ENCODE data around the gene ACTA1. TPM values are rescaled to one million over a fixed set of nuclear protein-coding genes. Genes with fewer than 3 reads are reported as not detected.

ACTA1 gene
- total RNA-seq, 1 experiment from 2014 or later, result not detected

- Histone ChIP-seq H3K27me3 (ENCODE audit: insufficient read depth, low read length) (no peaks in the 10 kb centered on the region), H3K4me3 (replicated peaks in 1 of 2; ENCODE audit: low read depth in 1 of 2, low read length in 2 of 2) (no peak overlapping the region), H3K9me2 (ENCODE audit: insufficient read depth) (no peaks in the 10 kb centered on the region), H3K27ac (ENCODE audit: low read depth, low read length) (no peak overlapping the region), H3K79me2 (ENCODE audit: insufficient read depth, low read length) (no peaks in the 10 kb centered on the region), H3K9me3 (ENCODE audit: control insufficient read depth in 1 of 2, insufficient read depth in 1 of 2, low read depth in 1 of 2, low read length in 2 of 2) (no peaks in the 10 kb centered on the region), H3K4me1 (ENCODE audit: control insufficient read depth in 1 of 2, insufficient read depth in 2 of 2, low read length in 2 of 2) (no peaks in the 10 kb centered on the region), H2AFZ (ENCODE audit: low read depth, low read length, poor library complexity, severe bottlenecking) (no peak overlapping the region), H3K9ac (ENCODE audit: low read length) (no peak overlapping the region), H3K4me2 (ENCODE audit: low read length) (no peak overlapping the region), H3K36me3 (ENCODE audit: control insufficient read depth in 1 of 2, insufficient read depth in 2 of 2, low read length in 2 of 2) (no peaks in the 10 kb centered on the region), H4K20me1 (ENCODE audit: insufficient read depth) (no peaks in the 10 kb centered on the region)
- RAD21 ChIA-PET (ENCODE audit: low non-redundant PET in 1 of 2, low total read pairs in 2 of 2, uncharacterized antibody in 2 of 2, unreplicated experiment in 2 of 2), result no interaction called here
- no peak for ATAC-seq
- BruUV-seq (replicated peaks), result no TSS peak
- intact Hi-C loops (cut with micrococcal nuclease), result no loop called here
- POLR2A ChIA-PET, result no interaction called here
- no peak for TF ChIP-seq CEBPB (IDR thresholded peaks at IDR 0.05; ENCODE audit: low read depth)
- no peak for TF ChIP-seq YY1 (IDR thresholded peaks at IDR 0.05; ENCODE audit: extremely low read depth, insufficient replicate concordance, low read depth, low read length)
- no peak for TF ChIP-seq ELF1 (IDR thresholded peaks at IDR 0.05; ENCODE audit: borderline replicate concordance, low read depth)
- no peak for TF ChIP-seq ATF3 (IDR thresholded peaks at IDR 0.05)
- TF ChIP-seq JUND (IDR thresholded peaks at IDR 0.05), result no peak
- TF ChIP-seq FOSL1 (IDR thresholded peaks at IDR 0.05; ENCODE audit: low read depth), result no peak
- no peak for TF ChIP-seq SRF (IDR thresholded peaks at IDR 0.05; ENCODE audit: low read depth)
- TF ChIP-seq EGR1 (IDR thresholded peaks at IDR 0.05; ENCODE audit: low read depth), result no peak
- TF ChIP-seq TCF7L2 (IDR thresholded peaks at IDR 0.05; ENCODE audit: borderline replicate concordance, extremely low read depth, insufficient read depth, insufficient read length), result no peak
- no peak for TF ChIP-seq EZH2phosphoT487 (IDR thresholded peaks at IDR 0.05; ENCODE audit: borderline replicate concordance)
- DNase-seq (ENCODE audit: low read depth, low spot score), result no peak
- CTCF ChIA-PET, result no interaction called here
Measured at GRCh38 chr1:229384822-229385221, 49.1 kb downstream of the ACTA1 start.

- no peak overlapping the region for H3K27ac ChIP-seq (ENCODE audit: low read depth, low read length)
- H3K36me3 ChIP-seq (ENCODE audit: control insufficient read depth in 1 of 2, insufficient read depth in 2 of 2, low read length in 2 of 2), result no peaks in the 10 kb centered on the region
- intact Hi-C loops (cut with micrococcal nuclease), result no loop called here
- BruUV-seq (replicated peaks), result no TSS peak
- no peaks in the 10 kb centered on the region for H3K9me2 ChIP-seq (ENCODE audit: insufficient read depth)
- no peak for TF ChIP-seq SIN3A (IDR thresholded peaks at IDR 0.05; ENCODE audit: low read depth)
- no peak for TF ChIP-seq ZBTB33 (IDR thresholded peaks at IDR 0.05; ENCODE audit: extremely low read depth, insufficient replicate concordance, low read length)
- no peak for TF ChIP-seq EGR1 (IDR thresholded peaks at IDR 0.05; ENCODE audit: low read depth)
- TF ChIP-seq POLR2AphosphoS5 (IDR thresholded peaks at IDR 0.05; ENCODE audit: low read depth, low read length), result no peak
- TF ChIP-seq ZNF274 (IDR thresholded peaks at IDR 0.05; ENCODE audit: low read depth, low read length), result no peak
- no peak for TF ChIP-seq YY1 (IDR thresholded peaks at IDR 0.05; ENCODE audit: extremely low read depth, insufficient replicate concordance, low read depth, low read length)
- TF ChIP-seq ELF1 (IDR thresholded peaks at IDR 0.05; ENCODE audit: borderline replicate concordance, low read depth), result no peak
- no peak for TF ChIP-seq FOSL1 (IDR thresholded peaks at IDR 0.05; ENCODE audit: low read depth)
- TF ChIP-seq TCF7L2 (IDR thresholded peaks at IDR 0.05; ENCODE audit: borderline replicate concordance, extremely low read depth, insufficient read depth, insufficient read length), result no peak
- no peak for TF ChIP-seq ZFX (IDR thresholded peaks at IDR 0.05)
- no peak overlapping the region for H2AFZ ChIP-seq (ENCODE audit: low read depth, low read length, poor library complexity, severe bottlenecking)
- DNase-seq (ENCODE audit: low read depth, low spot score) (no peak), ATAC-seq (no peak)
- H3K4me3 ChIP-seq (replicated peaks in 1 of 2; ENCODE audit: low read depth in 1 of 2, low read length in 2 of 2), result no peak overlapping the region
- H3K4me1 ChIP-seq (ENCODE audit: control insufficient read depth in 1 of 2, insufficient read depth in 2 of 2, low read length in 2 of 2), result no peaks in the 10 kb centered on the region
- no peak overlapping the region for H3K4me2 ChIP-seq (ENCODE audit: low read length)
- H3K9ac ChIP-seq (ENCODE audit: low read length), result no peak overlapping the region
- H3K9me3 ChIP-seq (ENCODE audit: control insufficient read depth in 1 of 2, insufficient read depth in 1 of 2, low read depth in 1 of 2, low read length in 2 of 2), result no peaks in the 10 kb centered on the region
- POLR2A ChIA-PET, result no interaction called here
- no peaks in the 10 kb centered on the region for H4K20me1 ChIP-seq (ENCODE audit: insufficient read depth)
- CTCF ChIA-PET, result no interaction called here
- H3K27me3 ChIP-seq (ENCODE audit: insufficient read depth, low read length), result no peaks in the 10 kb centered on the region
- H3K79me2 ChIP-seq (ENCODE audit: insufficient read depth, low read length), result no peaks in the 10 kb centered on the region
- RAD21 ChIA-PET (ENCODE audit: low non-redundant PET in 1 of 2, low total read pairs in 2 of 2, uncharacterized antibody in 2 of 2, unreplicated experiment in 2 of 2), result no interaction called here
Measured at GRCh38 chr1:229383961-229384360, 49.9 kb downstream of the ACTA1 start.

Measured in HCT116 (cell line).